GM19025 (cell line): ENCODE results near the gene PROB1.
"Not testable (repeated sequence)": the region's sequence is repeated elsewhere in the genome, so short reads cannot be mapped to it uniquely, and the experiment has no call there.

ENCODE experiments used
- ATAC-seq: cut with Tn5 transposase; IDR thresholded peaks from one replicate; pipeline ENCODE4 v1.9.1; 2021; ENCODE audit warnings: mild to moderate bottlenecking, low read depth, moderate library complexity; ENCODE audit not compliant: unreplicated experiment

PROB1 gene

DNA sequence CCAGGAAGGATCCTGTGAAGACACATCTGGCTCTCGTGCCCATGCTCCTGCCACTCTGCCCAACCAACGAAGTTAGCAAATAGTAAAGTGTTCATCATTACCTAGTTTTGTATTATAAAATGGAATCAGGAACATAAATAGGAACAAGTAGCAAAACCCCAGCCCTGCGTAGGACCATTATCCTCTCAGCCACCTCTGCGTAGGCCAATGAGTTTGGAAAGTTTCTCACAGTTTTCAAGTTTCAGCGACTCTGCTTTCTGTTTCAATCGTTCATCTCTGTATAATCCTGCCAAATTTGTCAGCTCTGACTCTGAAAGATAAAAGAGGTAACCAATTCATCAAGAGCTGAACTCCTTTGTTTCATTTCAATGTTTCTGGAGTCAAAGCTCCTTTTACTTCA lies 19.1 kb upstream of the PROB1 start:
- peak; percentile 59 for ATAC-seq

DNA sequence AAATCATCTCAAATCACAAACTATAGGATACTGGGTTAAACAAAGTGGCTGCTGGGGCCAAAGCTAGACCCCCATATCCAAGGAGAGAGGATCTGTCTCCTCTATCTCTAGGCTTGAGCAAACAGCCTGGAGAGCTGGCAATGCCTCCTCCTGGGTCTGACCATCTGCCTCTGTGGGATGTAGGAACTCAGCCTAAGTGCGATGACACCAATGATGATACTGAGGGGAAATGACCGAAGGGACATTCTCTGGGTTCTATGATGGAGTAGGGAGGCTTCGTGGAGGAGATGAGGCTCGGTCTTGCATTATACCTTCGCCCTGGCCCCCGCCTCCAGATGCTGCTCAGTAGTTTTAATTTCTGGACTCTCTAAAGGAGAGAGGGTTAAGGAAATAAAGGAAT lies 18.2 kb upstream of the PROB1 start:
- ATAC-seq: no peak

DNA sequence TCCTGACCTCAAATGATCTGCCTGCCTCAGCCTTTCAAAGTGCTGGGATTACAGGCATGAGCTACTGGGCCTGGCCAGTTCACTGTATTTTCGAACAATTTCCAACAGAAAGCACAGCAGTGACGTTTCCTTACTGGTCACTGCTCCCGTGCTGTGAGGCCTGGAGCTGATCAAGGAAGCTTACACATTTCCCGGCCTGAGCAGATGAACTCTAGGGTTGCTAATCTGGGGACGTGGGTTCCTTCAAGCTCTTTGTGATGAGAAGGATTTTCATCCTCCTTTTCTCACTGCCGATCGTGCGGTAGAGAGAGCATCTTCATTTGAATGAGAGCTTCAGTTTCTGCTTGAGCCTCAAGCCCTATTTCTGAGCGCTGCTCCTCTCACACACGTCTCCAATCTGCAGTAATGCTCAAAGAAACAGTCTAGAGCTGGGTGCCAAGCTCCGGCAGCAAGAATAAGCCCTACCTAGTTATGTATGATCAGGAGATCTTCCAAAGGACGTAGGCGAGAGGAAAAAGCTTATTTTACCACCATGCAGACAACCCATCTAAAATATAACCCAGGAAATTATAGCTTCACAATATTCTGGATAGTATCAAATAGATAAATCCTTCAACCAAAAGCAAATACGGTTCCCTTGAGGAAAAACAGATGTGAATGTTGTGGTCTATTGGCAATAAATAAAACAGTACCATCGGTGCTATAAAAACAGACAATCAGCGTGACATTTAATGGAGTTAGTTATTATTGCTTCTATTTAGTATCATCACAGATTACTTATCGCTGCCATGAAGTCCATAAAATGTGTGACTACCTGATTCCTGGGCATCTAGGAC lies 16.3 kb upstream of the PROB1 start:
- no peak for ATAC-seq

DNA sequence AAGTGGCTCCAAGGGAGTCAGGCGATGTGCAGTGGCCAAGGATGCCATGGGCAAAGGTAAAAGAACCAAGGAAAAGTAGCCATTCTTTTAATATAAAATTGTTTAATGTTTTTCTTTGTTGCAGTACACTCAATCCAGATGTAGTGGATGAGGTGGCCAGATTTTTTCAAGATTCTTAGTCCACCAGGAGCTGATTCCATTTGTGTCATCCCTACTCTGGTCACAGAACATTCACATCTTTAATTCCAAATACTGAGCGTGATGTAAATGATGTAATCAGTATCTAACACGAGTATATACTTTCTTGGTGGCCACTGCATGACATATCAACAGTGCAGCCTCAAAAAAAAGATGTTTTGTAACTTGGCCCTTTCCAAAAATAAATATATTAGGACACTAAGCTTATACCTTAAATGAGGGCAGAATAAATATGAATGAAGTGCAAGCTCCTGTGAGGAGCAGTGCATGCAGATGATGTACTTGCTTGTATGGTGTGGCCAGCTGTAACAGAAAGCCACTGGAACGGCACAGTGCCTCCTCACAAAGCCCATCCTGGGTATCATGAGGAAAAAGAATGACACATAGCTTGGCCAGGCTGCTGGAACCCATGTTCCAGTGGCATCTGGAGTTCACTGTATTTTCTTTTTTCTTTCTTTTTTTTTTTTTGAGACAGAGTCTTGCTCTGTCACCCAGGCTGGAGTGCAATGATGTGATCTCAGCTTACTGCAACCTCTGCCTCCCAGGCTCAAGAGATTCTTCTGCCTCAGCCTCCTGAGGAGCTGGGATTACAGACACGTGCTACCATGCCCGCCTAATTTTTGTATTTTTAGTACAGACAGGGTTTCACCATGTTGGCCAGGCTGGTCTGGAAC lies 15.5 kb upstream of the PROB1 start:
- no peak for ATAC-seq

DNA sequence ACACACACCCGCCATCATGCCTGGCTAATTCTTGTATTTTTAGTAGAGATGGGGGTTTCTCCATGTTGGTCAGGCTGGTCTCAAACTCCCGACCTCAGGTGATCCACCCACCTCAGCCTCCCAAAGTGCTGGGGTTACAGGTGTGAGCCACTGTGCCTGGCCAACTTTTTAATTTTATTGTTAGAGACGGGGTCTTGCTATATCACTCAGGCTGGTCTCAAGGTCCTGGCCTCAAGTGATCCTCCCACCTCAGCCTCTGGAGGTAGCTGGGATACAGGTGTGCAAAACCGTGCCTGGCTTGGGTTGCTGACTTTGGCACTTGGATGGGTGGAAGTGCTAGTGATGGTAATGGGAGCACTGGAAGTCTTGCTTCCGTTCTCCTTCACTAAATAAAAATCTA lies 14.2 kb upstream of the PROB1 start:
- not testable (repeated sequence) for ATAC-seq

DNA sequence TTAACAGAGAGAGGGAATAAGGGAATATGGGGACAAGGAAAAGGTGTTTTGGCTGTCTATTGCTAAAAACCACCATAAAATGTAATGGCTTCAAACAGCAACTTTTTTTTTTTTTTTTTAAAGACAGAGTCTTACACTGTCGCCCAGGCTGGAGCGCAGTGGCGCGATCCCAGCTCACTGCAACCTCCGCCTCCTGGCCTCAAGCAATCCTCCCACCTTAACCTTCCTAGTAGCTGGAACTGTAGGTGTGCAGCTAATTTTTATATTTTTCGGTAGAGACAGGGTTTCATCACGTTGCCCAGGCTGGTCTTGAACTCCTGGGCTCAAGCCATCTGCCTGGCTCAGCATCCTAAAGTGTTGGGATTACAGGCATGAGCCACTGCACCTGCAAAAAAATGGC lies 13.3 kb upstream of the PROB1 start:
- no peak for ATAC-seq

DNA sequence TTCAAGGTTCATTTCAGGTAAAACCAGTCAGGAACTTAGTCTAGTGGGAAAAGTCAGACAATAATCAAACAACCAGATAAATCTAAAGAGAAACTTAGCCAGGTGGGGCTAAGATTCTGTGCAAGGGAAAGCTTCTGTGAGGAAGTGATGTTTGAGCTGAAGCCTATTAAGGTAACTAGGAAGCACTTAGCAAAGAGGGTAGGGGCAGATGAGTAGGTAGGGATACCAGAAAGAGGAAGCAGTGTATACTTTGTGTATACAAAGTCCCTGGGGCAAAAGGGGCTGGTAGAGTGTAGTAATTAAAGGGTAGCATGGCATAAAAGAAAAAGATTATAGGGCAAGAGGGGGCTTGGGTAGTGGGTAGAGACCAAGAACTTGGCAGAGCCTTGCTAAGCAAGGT lies 12.6 kb upstream of the PROB1 start:
- ATAC-seq: no peak

DNA sequence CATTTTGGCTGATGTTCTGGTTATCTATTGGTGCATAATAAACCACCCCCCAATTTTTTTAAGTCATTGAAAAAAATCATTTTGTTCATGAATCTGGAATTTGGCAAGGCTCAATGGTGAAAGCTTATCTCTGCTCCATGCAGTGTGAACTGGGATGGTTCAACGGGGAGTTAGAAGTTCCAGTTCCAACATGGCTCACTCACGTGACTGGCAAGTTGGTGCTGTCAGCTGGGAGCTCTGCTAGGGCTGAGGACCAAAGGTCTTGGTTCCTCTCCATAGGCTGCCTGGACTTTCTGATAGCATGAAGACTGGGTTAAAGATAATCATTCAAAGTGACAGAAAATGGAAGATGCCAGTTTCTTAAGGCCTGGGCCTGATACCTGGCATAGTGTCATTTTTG lies 12.1 kb upstream of the PROB1 start:
- ATAC-seq: no peak

DNA sequence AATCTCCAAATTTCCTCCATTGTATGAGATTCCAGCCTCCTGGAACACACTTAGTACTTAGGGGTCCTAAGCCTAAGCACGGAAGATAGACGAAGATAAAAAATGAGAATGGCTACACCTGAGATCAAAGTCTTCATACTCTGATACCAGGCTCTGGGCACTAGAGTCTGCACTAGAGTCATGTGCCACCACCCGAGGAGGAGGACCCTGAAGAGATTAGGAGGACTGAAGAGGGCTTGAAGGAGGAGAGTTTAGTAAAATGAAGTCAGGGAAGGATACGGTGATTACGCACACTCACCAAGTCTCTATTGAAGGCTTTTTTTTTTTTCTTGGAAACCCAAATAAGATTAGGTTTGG lies 9.6 kb upstream of the PROB1 start:
- no peak for ATAC-seq

DNA sequence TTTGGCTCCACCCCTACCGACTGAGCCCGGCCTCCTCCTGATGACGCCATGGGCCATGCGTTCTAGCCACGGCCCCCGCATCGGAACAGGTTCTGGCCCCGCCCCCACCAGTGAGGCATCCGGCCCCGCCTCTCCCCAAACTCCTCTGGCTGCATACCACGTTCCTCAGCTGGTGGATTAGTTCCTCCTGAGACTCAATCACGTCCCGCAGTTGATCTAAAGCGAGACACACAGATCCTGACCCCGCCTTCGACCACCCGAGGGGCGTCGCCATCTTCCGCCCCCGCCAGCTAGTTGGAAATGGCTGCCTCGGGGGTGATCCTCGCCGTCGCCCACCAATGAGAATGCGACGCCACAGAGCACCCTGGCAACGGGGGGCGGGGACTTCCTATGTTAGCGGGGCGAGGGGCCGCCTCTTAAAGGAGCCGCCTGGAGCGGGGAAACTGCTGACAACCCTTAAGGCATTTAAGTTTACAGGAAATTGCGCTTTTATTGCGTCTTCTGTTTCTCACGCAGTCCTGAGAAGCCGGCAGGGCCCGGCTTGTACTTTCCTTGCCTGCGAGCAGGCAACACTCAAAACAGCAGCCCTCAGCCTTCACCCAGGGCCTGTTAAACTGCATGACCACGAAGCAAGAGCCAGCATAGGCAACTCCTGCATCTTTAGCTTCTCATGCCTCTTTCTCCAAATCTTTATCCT lies 9.0 kb upstream of the PROB1 start, which contains the start of gene SPATA24:
TSS of gene SPATA24 (minus strand) at position 303 of the 697 bp plus-strand sequence. CDS start at position 274, 29 bp downstream.
- ATAC-seq: peak; percentile 78

DNA sequence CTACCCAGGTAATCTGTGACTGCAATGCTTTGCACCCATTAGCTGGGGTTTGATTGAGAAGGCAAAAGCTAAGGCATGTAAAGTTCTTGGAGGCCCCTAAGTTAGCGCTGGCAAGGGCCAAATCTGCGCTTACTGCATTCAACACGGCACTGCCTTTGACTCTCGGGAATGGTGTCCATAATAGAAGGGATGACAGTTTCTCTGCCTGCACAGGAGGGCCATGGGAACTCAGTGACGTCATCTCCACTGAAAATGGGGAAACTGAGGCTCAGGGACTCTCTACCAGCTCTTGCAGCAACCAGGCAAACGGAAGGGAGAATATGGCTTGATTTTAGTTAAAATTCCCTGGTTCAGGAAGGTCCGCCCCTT lies 8.5 kb upstream of the PROB1 start:
- ATAC-seq: no peak

DNA sequence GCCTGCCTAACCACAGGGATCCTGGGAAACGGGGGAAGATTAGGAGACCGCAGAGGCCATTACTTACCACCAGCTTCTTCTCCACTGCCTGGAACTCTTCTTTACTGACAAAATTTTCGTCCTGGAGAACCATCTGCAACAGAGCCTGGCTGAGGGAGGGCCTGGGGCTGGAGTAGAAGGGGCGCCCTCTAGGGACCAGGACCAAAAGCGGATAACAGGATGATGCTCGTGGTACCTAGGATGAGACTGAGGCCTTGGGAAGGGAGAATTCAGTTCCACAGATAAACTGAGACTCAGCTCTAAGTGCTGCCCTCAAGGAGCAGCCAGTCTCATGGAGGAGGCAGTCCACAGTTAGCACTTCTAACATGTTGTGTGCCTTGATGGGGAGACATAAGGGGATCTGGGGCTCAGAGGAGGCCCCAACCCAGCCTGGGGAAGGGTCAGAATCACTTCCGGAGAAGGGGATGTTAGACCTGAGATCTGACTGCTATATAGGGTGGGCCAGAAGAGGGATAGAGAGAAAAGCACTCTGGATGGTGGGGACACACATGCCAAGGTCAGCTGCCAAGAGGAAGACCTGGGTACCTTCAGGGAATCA lies 7.8 kb upstream of the PROB1 start:
- ATAC-seq: no peak

DNA sequence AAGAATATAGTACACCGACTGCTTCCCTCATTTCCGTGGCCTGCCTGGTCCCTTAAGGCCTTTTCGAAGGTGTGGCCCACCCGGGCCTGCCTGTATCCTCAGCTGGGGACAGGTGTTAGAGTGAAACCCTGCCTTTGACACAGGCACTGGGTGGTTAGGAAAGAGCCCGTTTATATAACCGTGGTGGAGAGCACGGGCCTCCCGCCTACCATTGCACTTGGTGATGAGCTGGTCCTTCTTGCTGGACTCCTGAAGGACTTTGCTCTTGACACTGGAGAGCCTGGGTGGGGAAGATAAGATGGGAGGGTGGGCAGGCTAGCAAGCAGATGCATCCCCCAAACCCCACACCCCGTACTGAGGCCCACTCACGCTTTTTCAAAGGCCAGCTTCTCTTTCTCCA lies 6.6 kb upstream of the PROB1 start:
- no peak for ATAC-seq

DNA sequence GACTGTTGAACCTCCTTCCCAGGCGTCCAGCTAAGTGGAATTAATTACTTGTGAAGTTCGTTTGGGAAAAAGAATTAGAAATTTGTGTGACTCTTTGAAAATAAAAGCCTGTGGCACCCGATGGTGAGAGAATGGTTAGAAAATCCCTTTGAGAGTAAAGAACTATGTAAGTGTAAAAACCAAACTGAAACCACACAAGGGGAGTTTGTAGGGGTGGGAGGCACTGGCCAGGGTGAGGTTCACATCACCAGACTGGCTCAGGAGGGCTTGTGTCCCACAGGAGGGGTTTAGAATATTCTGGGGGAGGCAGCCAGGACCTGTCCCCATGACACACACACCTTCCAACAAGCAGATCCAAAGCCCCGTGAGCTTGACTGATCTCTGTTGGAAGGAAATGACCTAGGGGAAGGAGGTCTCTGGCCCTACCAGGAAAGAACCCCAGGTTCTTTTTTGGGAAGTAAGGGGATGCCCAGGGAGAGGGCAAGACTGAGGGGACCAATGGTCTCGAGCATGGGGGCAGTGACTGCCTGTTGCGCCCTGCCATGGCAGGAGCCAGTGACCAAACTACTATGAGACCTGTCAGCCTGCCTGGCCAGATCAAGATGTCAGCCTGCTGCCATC lies 4.7 kb upstream of the PROB1 start:
- ATAC-seq: no peak

DNA sequence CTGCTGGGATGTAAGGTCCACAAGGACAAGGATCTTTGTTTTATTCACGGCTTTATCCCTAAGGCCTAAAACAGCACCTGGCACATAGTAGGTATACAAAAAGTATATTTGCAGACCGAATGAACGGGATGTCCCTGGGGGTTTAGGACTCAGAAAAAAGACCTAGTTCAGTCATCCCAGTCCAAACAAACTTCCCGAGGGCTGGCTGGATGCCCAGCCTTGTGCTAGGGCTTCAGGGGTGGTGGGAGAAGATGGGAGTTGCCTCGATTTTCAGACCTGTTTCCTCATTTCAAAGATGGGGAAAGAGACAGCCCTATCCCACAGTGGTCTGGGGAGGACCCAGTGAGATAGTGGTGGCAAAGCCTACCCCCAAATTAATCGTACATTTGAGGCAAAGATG lies 3.0 kb upstream of the PROB1 start:
- no peak for ATAC-seq

DNA sequence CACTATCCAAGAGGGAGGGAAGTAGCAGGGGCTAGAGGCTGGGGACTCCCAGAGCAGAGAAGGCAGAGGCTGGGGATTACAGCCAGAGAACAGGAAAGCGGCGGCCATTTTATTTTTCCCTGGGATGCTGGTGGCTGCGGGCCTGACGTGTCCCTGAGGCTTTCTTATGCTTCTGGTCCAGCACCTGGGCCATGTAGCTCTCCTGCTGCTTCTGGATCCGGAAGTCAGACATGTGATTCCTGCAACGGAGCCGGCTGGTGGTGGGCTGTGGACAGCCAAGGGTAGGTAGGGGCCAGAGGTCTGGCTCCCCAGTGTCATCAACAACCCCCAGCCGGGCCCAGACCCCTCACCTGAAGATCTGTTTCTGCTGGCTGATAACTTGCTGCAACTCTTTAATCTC lies 1.8 kb upstream of the PROB1 start:
- ATAC-seq: no peak

DNA sequence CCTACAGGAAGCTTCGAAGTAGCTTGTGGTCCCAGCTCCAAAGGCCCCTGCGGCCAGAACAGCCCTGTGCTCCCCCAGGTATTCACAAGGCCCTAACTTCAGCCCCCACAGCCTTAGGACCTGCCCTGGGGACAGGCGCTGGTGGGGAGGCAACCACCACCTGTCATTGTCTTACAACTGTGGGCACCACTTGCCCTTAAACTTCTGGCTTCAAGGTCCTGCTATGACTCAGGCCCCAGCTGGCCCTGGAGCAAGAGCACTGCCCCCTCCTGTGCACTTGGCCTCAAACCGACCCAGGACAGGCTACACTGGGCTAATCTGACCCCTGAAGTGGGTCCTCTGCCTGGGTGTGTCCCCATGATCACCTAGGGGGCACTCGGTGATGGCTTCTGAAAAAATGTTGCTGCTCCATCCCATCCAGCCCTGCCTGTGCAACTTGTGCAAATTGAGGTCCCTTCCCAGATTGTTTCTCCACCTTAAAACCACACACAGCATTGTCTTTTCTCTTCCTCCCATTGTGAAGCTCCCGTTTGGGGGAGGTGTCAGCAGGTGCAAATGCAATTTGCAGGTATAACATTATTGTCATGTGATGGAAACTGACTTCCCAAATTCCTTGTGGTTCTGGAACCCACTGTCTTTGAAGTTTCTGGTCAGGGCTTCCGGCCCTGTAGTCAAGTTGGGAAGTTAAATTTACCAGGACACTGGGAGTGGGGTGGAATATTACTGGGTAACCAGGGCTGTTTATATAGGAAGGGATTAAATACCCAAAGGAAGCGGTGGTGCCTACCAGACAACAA lies 1.1 kb upstream of the PROB1 start:
- no peak for ATAC-seq

DNA sequence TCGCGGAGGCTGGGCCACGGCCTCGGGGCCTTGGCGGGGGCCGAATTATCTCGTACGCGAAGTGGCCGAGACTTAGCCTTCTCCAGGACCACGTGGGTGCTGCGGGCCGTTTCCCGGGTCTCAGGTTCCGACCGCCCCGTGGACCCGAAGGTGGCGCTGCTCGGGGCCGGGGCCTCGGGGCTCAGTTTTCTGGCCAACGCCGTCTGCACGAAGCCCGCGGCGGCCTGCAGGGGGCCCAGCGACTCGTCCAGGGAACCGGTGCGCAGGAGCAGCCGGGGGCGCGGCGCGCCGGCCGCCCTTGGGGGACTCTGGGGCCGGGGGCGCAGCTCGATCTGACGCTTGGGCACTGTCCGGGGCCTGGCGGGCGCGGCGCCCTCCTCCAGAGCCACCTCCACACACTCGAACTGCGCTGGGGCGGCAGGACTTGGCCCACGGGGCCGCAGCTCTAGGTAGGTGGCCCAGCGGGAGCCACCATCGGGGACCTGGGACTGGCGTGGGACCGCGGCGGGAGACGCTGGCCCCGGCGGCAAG lies 716 bp downstream of the PROB1 start:
- ATAC-seq: no peak

DNA sequence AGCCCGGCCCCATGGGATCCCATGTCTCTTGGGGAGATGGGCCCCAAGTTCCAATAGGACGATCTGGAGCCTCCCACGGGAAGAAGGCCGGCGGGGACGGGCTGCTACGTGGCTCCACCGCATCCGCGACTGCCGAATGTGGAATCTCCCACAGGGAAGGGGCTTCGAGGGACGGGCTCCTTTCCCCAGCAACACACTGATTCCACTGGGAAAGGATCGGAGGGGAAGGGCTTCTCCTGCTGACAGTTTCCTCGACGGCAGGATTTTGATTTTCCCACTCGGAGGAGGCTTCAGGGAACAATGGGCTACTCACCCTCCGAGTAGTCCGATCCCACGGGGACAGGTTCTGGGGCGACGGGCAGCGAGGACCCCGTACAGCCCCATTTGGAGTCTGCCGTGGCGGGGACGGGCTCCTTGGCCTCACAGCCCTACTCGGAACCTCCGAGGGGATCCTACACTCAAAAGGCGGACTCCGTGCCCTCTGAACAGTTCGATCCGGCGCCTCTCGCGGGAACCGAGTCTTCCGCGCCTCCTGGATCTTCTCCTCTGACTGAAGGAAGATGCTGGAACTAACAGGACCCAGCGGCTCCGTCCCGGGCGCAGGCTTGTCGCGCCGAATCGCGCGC lies 1.3 kb downstream of the PROB1 start:
- no peak for ATAC-seq
